HG02623 (cell line): ENCODE data around the gene HPN.
"Not testable (repeated sequence)": the region's sequence is repeated elsewhere in the genome, so short reads cannot be mapped to it uniquely, and the experiment has no call there.

ENCODE experiments used
- ATAC-seq: cut with Tn5 transposase; IDR thresholded peaks from one replicate; pipeline ENCODE4 v1.9.1; 2021; ENCODE audit warnings: moderate library complexity; ENCODE audit not compliant: unreplicated experiment

Gene HPN

GRCh38 chr19:35100588-35101533 is 59.3 kb downstream of the HPN start:
- no peak for ATAC-seq

DNA sequence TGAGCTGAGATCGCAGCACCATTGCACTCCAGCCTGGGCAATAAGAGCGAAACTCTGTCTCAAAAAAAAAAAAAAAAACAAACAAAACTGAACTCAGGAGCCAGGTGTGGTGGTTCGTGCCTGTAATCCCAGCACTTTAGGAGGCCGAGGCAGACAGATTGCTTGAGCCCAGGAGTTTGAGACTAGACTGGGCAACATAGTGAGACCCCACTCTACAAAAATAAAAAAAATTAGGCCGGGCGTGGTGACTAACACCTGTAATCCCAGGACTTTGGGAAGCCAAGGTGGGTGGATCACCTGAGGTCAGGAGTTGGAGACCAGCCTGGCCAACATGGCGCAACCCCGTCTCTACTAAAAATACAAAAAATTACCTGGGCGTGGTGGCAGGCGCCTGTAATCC is 60.4 kb downstream of the HPN start:
- not testable (repeated sequence) for ATAC-seq

- ATAC-seq, result not testable (repeated sequence)
Measured at GRCh38 chr19:35103614-35104013, 62.1 kb downstream of the HPN start.

DNA sequence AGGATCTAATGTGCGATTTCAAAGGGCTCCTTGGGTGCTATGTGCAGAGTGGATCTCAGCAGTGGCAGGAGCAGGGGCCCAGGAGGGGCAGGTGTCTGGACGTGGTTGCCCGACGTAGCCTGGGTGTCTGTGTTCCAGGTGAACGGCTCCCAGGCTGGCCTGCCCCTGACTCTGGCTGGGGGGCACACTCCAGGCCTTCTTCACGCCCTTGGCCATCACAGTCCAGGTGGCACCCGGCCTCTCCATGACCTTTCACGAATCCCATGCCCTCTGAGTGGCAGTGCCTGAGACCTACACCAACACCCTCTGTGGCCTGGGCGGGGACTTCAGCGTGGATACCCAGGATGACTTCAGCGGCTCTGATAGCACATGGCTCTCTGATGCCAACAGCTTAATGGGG is 62.8 kb downstream of the HPN start:
- no peak for ATAC-seq

DNA sequence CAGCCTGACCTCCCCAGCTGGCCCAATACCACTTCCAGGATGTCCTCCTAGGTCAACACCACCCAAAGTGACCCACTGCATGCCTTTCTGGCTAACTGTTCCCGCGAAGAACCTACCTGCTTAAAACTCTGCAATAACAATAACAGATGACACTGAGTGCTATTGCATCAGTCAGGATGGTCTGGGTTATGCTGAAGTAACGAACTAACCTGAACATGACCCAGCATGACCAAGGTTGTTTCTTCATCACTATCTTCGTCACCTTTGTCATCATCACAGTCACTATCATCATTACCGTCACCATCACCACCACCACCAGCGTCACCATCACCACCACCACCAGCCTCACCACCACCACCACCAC is 63.5 kb downstream of the HPN start:
- no peak for ATAC-seq

DNA sequence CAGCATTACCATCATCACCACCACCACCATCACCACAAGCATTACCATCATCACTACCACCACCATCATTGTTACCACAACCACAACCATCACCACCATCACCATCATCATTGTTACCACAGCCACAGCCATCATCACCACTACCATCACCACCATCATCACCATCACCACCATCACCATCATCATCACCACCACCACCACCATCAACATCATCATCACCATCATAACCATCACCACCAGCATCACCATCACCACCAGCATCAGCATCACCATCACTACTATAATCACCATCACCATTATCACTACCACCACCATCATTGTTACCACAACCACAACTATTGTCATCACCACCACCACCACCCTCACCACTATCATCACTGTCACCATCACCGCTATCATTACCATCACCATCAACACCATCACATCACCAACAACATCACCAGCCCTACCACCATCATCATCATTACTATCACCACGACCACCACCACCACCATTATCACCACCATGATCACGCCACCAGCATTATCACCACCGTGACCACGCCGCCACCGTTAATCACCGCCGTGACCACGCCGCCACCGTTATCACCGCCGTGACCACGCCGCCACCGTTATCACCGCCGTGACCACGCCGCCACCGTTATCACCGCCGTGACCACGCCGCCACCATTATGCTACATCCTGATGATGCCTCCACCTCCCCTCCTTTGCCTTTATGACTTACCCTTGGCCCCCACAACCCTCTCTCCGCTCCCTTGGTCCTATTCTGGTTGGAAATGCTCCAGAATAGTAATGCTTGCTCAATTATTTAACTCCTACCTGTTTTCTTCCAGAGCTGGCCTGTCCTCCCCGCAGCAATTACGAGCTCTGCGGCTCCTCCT is 64.1 kb downstream of the HPN start:
- ATAC-seq, result no peak

GRCh38 chr19:35106291-35106583 is 64.7 kb downstream of the HPN start:
- no peak for ATAC-seq

DNA sequence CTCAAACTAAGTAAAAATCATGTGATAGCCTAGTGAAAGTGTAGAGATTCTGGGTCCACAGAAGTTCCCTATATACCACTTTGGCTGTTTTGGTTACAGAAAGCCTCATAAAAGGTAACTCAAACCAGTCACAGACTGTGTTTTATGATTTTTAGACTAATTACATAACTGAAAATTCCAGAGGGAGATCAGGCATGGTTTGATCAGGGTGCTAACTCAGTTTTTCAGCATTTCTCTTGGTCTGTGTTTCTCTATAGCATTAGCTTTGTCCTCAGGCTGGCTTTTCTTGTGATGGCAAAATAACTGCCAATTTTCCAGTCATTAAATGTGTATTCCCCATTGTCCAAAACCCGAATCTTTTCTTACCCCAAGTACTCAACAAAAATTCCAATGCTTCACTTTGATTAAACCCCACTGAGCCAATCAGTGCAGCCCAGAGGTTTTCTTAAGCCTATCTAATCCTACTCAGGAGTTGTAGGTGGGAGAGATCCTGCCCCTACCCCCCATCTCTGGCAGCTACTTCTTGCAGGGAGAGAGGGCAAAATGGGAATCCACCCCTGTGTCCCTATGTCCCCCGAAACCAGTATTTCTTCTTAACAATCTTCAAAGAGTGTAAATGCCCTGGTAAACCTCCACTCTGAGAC is 65.5 kb downstream of the HPN start:
- ATAC-seq, result no peak

- ATAC-seq, result no peak
Measured at GRCh38 chr19:35107545-35107944, 66.0 kb downstream of the HPN start.

- ATAC-seq, result no peak
Measured at GRCh38 chr19:35108730-35109129, 67.2 kb downstream of the HPN start.

- ATAC-seq, result no peak
Measured at GRCh38 chr19:35109395-35110112, 68.0 kb downstream of the HPN start.

DNA sequence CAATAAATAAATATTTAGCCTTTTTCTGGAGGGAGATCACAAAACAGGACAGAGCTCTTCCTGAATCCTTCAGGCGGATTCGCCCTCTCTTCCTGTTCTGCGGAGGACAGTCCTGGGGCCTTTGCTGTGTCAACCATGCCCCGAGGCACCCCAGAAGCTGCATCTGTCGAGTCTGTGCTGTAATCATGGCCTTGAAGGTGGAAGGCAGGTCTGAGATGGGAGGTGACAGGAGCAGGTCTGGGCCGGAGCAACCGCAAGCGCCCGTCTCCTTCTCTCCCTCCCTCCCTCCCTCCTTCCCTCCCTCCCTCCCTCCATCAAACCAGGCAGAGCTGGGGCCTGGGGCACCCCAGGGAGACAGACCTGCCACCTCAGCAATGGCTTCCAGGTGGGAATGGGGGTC is 69.5 kb downstream of the HPN start:
- no peak for ATAC-seq

GRCh38 chr19:35112995-35113688 is 71.6 kb downstream of the HPN start:
- no peak for ATAC-seq

GRCh38 chr19:35114353-35115176 is 73.0 kb downstream of the HPN start:
- ATAC-seq, result no peak

DNA sequence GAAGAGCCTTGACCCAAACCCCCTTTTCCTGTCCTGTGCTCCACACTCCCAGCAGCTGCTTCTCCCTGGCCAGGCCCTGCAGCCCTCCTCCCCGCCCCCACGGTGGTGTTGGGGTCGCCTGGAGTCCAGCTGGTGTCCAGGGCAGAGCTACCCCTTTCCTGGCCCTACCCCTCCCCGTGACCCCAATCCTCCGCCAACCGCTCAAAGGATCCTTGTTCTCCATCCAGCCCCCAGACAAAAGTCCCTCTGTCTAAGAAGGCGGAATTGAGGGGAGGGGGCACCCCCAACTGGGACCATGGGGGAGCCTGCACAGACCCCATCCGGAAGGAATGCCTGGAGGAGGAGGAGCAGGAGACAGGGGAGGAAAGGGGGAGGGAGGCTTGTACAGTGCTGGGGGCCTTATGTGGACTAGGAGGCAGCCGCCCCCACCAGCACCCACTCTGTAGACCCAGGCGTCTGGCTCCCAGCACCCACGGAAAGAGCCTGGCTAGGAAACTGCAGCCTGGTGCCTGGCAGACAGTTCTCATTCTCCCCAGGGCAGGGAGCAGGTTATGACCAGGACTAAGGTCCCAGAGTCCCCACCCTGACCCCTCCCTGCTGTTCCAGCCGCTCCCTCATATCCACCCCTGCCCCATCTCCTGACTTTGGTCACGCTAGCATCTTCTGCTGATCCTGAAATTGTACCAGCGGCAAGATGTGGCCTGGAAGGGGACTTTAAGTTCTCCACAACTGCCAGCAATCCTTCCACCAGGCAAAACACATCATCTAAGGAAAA is 73.8 kb downstream of the HPN start, which contains the start of gene FXYD3:
FXYD3 (plus strand) TSS at position 647 of the 775 bp plus-strand sequence. CDS start 3,554 bp downstream, outside the sequence.
- ATAC-seq, result no peak
